ENCODE data around the gene NAALADL2.

- TF ChIP-seq POLR2A (IDR thresholded peaks at IDR 0.05) (no peak), CTCF (IDR thresholded peaks at IDR 0.05 in 4 of 5, conservative IDR thresholded peaks at IDR 0.05 in 1 of 5) (no peak)
These were observed 268.0 kb downstream of the NAALADL2 start for GRCh38 chr3:175127075-175127662.

All from gastrocnemius medialis (tissue), 4 donors.